Dendritic cell treated with granulocyte-macrophage colony-stimulating factor and Interleukin-4, amounts not matched to agents 40 ng/mL and 50 ng/mL, for 4 days (primary cell): ENCODE measurements around the gene ZNF579.

ENCODE experiments used
- H3K27ac Mint-ChIP-seq: one replicate; pipeline ENCODE4 v1.8.0; 2022; ENCODE audit warnings: mild to moderate bottlenecking, mixed read lengths
- H3K27me3 Mint-ChIP-seq: one replicate; pipeline ENCODE4 v1.8.0; 2022; ENCODE audit warnings: mild to moderate bottlenecking, mixed read lengths
- H3K36me3 Mint-ChIP-seq: one replicate; pipeline ENCODE4 v1.8.0; 2022; ENCODE audit warnings: low read depth, mixed read lengths
- H3K4me1 Mint-ChIP-seq: one replicate; pipeline ENCODE4 v1.8.0; 2022; ENCODE audit warnings: low read depth, mixed read lengths
- H3K4me3 Mint-ChIP-seq: one replicate; pipeline ENCODE4 v1.8.0; 2022; ENCODE audit warnings: mild to moderate bottlenecking, moderate library complexity, mixed read lengths
- H3K9me3 Mint-ChIP-seq: one replicate; pipeline ENCODE4 v1.8.0; 2022; ENCODE audit warnings: mixed read lengths
- intact Hi-C: fragments of 100-400 bp; cut with micrococcal nuclease; formaldehyde crosslinking; loops from one replicate; pipeline ENCODE4 v1.15.0; 2022

ZNF579 gene

GRCh38 chr19:55605207-55605636 is 24.6 kb upstream of the ZNF579 start:
- Mint-ChIP-seq H3K27ac (peak overlapping the region; percentile 91), H3K36me3 (peaks cover 72% of the 10 kb centered on the region), H3K4me3 (peak overlapping the region; percentile 78), H3K9me3 (no peaks in the 10 kb centered on the region), H3K4me1 (peaks cover 80% of the 10 kb centered on the region), H3K27me3 (no peaks in the 10 kb centered on the region)
- intact Hi-C loops = no loop called here

- H3K4me1 Mint-ChIP-seq = peaks cover 70% of the 10 kb centered on the region
- no peaks in the 10 kb centered on the region for H3K27me3 Mint-ChIP-seq
- H3K9me3 Mint-ChIP-seq = no peaks in the 10 kb centered on the region
- peak overlapping the region; percentile 91 for H3K27ac Mint-ChIP-seq
- intact Hi-C loops = no loop called here
- peaks cover 66% of the 10 kb centered on the region for H3K36me3 Mint-ChIP-seq
- H3K4me3 Mint-ChIP-seq = peak overlapping the region; percentile 78
Measured at GRCh38 chr19:55603581-55604292, 23.1 kb upstream of the ZNF579 start.

- Mint-ChIP-seq H3K9me3 (no peaks in the 10 kb centered on the region), H3K27me3 (no peaks in the 10 kb centered on the region), H3K4me3 (no peak overlapping the region), H3K36me3 (peaks cover 61% of the 10 kb centered on the region), H3K4me1 (peaks cover 70% of the 10 kb centered on the region), H3K27ac (peak overlapping the region; percentile 91)
- intact Hi-C loops = no loop called here
Measured at GRCh38 chr19:55603115-55603514, 22.5 kb upstream of the ZNF579 start.

- Mint-ChIP-seq H3K9me3 (no peaks in the 10 kb centered on the region), H3K27me3 (no peaks in the 10 kb centered on the region), H3K4me3 (no peak overlapping the region), H3K4me1 (peaks cover 68% of the 10 kb centered on the region), H3K27ac (peak overlapping the region; percentile 91), H3K36me3 (peaks cover 61% of the 10 kb centered on the region)
- intact Hi-C loops = no loop called here
Measured at GRCh38 chr19:55602104-55603001, 21.7 kb upstream of the ZNF579 start.

GRCh38 chr19:55601084-55601483 is 20.4 kb upstream of the ZNF579 start:
- intact Hi-C loops = no loop called here
- Mint-ChIP-seq H3K27me3 (no peaks in the 10 kb centered on the region), H3K27ac (peak overlapping the region; percentile 74), H3K4me1 (peaks cover 55% of the 10 kb centered on the region), H3K9me3 (no peaks in the 10 kb centered on the region), H3K4me3 (peak overlapping the region; percentile 72), H3K36me3 (peaks cover 61% of the 10 kb centered on the region)

- peak overlapping the region; percentile 74 for H3K27ac Mint-ChIP-seq
- peaks cover 52% of the 10 kb centered on the region for H3K4me1 Mint-ChIP-seq
- intact Hi-C loops = no loop called here
- H3K36me3 Mint-ChIP-seq = peaks cover 61% of the 10 kb centered on the region
- H3K27me3 Mint-ChIP-seq = no peaks in the 10 kb centered on the region
- H3K9me3 Mint-ChIP-seq = no peaks in the 10 kb centered on the region
- peak overlapping the region; percentile 72 for H3K4me3 Mint-ChIP-seq
Measured at GRCh38 chr19:55600662-55601028, 20.0 kb upstream of the ZNF579 start.

GRCh38 chr19:55599842-55600661 is 19.4 kb upstream of the ZNF579 start, which contains the start of gene ZNF524:
Gene ZNF524, plus strand, starts transcription at chr19:55600288. Its CDS starts 1,825 bp downstream, at chr19:55602113.
- Mint-ChIP-seq H3K4me3 (peak within 1 kb of the TSS; percentile 90), H3K4me1 (peaks cover 57% of the 10 kb centered on the region), H3K36me3 (peaks cover 66% of the 10 kb centered on the region)

GRCh38 chr19:55599468-55599841 is 18.8 kb upstream of the ZNF579 start, which contains the start of gene FIZ1:
Gene FIZ1, minus strand, starts transcription at chr19:55599517. Its CDS starts 1,652 bp downstream, at chr19:55597865.
- peaks cover 71% of the 10 kb centered on the region for H3K36me3 Mint-ChIP-seq
- no peaks in the 10 kb centered on the region for H3K27me3 Mint-ChIP-seq

More at GRCh38 chr19:55599842-55600661, 19.4 kb upstream of the ZNF579 start, which contains the start of gene ZNF524:
- intact Hi-C loops = loop anchor here (1.0 to 5.0 kb wide), 5 partner anchors 24 to 123 kb away; partner anchors contain the start of genes U2AF2, ZNF628 and ZNF784
- Mint-ChIP-seq H3K27ac (peak within 1 kb of the TSS; percentile 95), H3K9me3 (no peaks in the 10 kb centered on the region), H3K27me3 (no peaks in the 10 kb centered on the region)

GRCh38 chr19:55598719-55599467 is 18.2 kb upstream of the ZNF579 start:
- Mint-ChIP-seq H3K27me3 (no peaks in the 10 kb centered on the region), H3K27ac (peak overlapping the region; percentile 95), H3K9me3 (no peaks in the 10 kb centered on the region), H3K4me3 (peak overlapping the region; percentile 90), H3K36me3 (peaks cover 70% of the 10 kb centered on the region), H3K4me1 (peaks cover 48% of the 10 kb centered on the region)
- intact Hi-C loops = loop anchor here (1.0 to 5.0 kb wide), 5 partner anchors 25 to 122 kb away; partner anchors contain the start of genes U2AF2, ZNF628 and ZNF784

More at GRCh38 chr19:55599468-55599841, 18.8 kb upstream of the ZNF579 start, which contains the start of gene FIZ1:
- H3K9me3 Mint-ChIP-seq = no peaks in the 10 kb centered on the region
- peaks cover 52% of the 10 kb centered on the region for H3K4me1 Mint-ChIP-seq
- intact Hi-C loops = loop anchor here (1.0 to 5.0 kb wide), 5 partner anchors 25 to 123 kb away; partner anchors contain the start of genes U2AF2, ZNF628 and ZNF784
- peak within 1 kb of the TSS; percentile 95 for H3K27ac Mint-ChIP-seq
- peak within 1 kb of the TSS; percentile 90 for H3K4me3 Mint-ChIP-seq

GRCh38 chr19:55598034-55598433 is 17.4 kb upstream of the ZNF579 start:
- H3K4me1 Mint-ChIP-seq = peaks cover 39% of the 10 kb centered on the region
- H3K36me3 Mint-ChIP-seq = peaks cover 70% of the 10 kb centered on the region
- H3K27ac Mint-ChIP-seq = no peak overlapping the region
- no peak overlapping the region for H3K4me3 Mint-ChIP-seq
- H3K27me3 Mint-ChIP-seq = no peaks in the 10 kb centered on the region
- H3K9me3 Mint-ChIP-seq = no peaks in the 10 kb centered on the region
- intact Hi-C loops = loop anchor here (2.0 to 5.0 kb wide), 4 partner anchors 39 to 121 kb away; partner anchors contain the start of genes U2AF2 and ZNF628

GRCh38 chr19:55597501-55597921 is 16.9 kb upstream of the ZNF579 start:
- Mint-ChIP-seq H3K4me3 (no peak overlapping the region), H3K4me1 (peaks cover 34% of the 10 kb centered on the region), H3K27me3 (no peaks in the 10 kb centered on the region), H3K36me3 (peaks cover 69% of the 10 kb centered on the region), H3K27ac (no peak overlapping the region), H3K9me3 (no peaks in the 10 kb centered on the region)
- intact Hi-C loops = loop anchor here (5.0 kb wide), 2 partner anchors 40 to 80 kb away; no protein-coding TSS in a partner anchor

- Mint-ChIP-seq H3K27ac (no peak overlapping the region), H3K4me3 (no peak overlapping the region), H3K9me3 (no peaks in the 10 kb centered on the region), H3K4me1 (peaks cover 27% of the 10 kb centered on the region), H3K36me3 (peaks cover 70% of the 10 kb centered on the region), H3K27me3 (no peaks in the 10 kb centered on the region)
- intact Hi-C loops = loop anchor here (5.0 kb wide), 2 partner anchors 41 to 79 kb away; no protein-coding TSS in a partner anchor
Measured at GRCh38 chr19:55596304-55596703, 15.7 kb upstream of the ZNF579 start.
